Activated CD4-positive, alpha-beta T cell treated with anti-CD3 and anti-CD28 coated beads for 24 hours (primary cell): ENCODE results near the gene PERM1.
"Not testable (repeated sequence)": the region's sequence is repeated elsewhere in the genome, so short reads cannot be mapped to it uniquely, and the experiment has no call there.

Source experiments
- DNase-seq, 2 donors: peaks; one replicate each; pipeline ENCODE4 v3.0.0-alpha.2; 2020; ENCODE audit warnings: low read depth in 2 of 2

PERM1 gene

DNA sequence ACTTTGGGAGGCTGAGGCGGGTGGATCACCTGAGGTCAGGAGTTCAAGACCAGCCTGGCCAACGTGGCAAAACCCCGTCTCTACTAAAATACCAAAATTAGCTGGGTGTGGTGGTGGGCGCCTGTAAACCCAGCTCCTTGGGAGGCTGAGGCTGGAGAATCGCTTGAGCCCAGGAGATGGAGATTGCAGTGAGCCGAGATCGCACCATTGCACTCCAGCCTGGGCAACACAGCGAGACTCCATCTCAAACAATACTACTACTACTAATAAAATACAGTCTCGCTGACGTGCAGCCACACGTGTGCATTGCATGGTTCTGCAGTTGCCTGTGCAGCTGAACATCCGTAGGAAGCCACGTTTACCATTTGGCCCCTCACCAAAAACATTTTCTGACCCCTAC, 35.1 kb downstream of the PERM1 start:
- not testable (repeated sequence) for DNase-seq

GRCh38 chr1:945688-946556, 36.0 kb downstream of the PERM1 start:
- DNase-seq, result no peak

DNA sequence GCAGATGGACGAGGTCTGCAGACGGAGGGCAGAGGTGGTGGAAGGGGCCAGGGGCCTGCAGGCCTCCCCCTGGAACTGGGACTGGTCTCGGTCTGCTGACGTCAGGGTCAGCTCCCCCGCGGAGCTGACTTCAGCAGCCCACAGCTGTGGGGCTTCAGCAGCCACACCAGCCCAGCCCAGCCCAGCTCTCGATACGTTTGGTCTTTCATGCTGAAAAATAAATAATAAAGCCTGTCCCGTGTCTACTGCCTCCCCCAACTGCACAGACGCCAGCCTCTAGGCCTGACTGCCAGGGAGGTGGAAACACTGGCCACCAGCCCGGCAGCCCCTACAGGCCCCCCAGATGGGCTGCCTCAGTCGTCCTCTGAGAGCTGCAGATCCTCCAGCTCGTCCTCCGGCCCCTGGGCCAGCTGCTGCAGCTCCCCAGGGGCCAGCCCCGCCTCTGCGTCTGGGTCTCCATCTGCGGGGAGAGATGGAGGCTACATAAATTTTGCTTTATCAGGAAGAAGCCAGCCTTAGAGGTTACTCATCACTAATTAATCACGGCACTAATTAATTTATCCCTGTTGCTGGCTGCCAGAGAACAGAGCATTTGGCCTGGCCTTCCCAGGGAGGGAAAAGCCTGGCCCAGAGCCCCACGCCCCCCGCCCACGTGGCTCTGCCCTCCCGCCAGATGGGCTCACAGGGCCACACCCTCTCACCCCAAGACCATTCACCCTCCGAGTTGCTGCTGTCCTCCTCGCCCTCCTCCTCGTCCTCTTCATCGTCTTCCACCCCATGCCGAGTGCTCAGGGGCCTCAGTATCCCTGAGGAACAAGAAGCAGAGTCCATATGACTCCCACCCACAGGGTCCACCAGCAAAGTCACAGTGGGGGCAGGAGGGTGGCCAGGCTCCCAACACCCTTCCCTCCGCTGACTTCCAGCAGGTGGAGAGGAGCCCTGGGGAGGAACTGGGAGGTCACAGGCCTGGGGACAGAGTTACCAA, 37.3 kb downstream of the PERM1 start:
- DNase-seq, result no peak

- no peak for DNase-seq
Measured at GRCh38 chr1:943545-944340, 38.1 kb downstream of the PERM1 start.

DNA sequence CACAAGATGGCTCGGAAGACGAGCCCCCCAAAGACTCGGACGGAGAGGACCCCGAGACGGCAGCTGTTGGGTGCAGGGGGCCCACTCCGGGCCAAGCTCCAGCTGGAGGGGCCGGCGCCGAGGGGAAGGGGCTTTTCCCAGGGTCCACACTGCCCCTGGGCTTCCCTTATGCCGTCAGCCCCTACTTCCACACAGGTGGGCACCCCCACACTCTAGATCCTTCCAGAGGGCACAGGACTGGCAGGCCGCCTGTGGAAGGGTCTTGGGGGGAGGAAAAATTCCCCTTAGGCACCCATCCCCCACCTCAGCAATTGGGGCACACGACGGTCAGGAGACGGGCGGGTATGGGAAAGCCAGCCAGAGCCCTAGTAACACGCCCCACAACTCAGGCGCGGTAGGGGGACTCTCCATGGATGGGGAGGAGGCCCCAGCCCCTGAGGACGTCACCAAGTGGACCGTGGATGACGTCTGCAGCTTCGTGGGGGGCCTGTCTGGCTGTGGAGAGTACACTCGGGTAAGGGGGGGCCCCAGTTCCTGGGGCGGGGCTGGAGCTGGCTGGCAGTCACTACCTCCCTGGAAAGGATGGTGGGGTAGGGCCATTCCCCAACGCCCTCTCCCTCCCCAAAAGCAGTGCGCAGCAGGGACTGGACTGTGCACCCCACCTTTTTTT, 38.9 kb downstream of the PERM1 start:
- DNase-seq, result no peak

- no peak for DNase-seq
Measured at GRCh38 chr1:942411-942821, 39.5 kb downstream of the PERM1 start.

DNA sequence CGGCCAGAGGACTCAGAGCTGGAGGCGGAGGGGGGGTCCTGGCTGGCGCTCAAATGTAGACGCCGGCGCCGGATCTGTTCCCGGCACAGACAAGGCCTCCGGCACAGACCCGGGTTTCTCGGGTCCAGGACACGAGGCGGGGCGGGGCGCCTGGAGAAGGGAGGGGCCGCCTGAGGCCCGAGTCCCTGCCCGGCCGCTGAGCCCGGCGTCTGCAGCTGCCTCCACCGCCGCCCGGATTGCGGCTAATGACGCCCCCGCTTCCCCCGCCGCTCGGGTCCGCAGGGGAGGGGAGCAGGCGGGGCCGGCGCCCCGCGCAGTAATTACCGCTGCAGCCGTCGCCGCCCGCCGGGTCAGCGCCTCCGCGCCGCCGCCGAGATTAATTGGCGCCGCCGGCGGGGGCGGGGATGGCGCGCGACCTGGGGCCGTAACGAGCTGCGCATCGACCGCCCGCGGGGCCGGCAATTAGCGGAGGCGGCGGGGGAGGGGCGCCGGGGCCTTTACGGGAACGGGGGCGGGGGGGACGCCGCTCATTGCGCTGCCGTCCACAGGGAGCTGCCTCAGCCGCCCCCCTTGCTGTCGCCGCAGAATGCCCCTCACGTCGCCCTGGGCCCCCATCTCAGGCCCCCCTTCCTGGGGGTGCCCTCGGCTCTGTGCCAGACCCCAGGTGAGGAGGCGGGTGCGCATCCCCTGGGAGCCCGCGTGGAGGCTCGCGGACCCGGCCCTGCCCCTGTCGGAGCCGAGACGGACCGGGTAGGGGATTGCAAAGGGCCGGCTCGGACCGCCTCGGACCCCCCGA, 40.1 kb downstream of the PERM1 start:
- no peak for DNase-seq

- DNase-seq, result no peak
Measured at GRCh38 chr1:941015-941587, 40.8 kb downstream of the PERM1 start.

DNA sequence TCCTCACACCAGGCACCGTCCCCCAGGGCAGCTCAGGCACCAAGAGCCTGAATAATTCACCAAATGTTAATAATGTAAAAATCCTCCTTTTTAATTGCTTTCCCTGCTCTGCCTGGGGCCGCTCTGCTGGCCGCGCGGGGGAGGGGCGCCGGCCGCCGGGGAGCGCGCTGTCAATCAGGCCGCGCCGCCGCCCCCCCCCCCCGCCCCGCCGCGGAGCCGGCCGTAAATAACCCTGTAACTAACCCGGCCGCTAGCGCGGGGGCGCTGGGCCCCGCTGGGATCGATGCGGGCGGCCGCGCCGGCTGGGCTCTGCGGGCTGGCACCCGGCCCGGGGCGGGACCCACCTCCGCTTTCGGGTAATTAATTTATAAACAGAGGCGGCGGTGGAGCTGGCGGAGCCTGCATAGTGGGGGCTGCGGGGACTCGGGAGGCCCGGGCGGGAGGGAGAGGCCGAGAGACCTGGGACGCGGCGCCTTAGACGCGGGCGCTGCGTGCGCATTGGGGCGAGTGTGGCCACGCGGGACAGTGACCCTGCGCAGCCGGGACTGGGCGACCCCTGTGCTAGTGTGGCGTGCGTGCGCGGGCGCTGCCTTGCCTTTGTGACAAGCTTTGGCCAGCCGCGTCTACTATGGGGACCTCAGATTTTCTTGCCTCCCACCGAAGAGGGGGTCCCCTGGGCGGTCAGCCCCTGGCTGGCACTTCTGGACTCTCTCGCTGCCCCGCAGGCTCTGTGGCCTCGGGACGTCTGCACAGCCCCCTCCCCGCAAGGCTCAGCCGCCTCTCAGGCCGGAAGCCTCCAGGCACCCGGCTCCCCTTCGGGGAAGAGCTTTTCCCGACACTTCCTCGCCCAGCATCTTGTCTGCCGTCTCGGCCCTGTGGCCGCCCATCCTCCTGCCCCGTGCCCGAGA, 41.5 kb downstream of the PERM1 start:
- no peak for DNase-seq

- DNase-seq, result no peak
Measured at GRCh38 chr1:939511-940106, 42.3 kb downstream of the PERM1 start.

DNA sequence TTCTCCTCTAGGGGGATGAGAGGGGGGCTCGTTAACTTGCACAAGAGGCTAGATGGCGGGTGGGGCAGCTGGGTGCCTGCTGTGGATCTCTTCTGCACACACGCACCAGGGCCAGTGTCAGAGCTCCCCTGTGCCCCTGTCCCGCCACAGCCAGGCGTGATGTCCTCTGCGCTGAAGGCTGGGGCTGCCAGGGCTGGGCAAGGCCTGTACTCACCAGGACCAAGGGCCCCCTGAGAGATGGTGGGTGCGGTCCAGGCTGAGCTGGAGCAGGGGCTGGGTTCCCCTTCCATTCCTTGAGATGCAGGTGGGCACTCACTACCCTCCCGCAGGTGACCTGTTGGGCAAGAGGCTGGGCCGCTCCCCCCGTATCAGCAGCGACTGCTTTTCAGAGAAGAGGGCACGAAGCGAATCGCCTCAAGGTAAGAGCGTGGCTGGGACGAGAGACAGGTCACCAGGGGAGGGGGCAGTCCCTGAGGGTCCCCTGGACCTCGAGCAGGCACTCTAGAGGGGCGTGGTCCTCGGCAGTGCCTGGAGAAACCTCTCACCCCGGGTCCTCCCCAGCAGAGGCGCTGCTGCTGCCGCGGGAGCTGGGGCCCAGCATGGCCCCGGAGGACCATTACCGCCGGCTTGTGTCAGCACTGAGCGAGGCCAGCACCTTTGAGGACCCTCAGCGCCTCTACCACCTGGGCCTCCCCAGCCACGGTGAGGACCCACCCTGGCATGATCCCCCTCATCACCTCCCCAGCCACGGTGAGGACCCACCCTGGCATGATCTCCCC, 43.0 kb downstream of the PERM1 start:
- DNase-seq, result no peak

DNA sequence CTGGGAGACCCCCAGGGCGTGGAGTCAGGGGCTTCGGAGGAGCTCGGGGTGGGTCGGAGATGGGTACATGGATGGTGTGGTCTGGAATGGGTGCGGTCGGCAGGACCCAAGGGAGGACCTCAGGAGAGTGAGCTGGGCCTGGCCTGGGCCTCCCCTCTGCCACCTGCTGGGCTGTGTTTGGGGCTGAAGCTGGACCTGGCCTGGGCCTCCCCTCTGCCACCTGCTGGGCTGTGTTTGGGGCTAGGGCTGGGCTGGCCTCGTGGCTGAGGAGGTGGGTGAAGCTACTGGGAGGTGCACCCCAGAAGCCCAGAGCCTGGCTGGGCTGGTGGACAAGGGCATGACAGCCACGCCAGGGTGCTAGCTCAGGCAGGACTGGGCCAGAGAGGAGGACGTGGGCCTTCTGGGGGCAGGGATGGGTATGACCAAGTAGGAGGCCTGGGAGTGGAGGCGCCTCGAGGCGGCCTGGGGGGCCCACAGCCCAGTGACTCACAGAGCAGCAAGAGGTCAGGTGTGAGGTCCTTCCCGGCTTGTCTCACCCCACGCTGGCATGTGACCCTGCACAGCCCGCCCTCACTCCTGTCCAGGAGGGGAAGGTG, 43.7 kb downstream of the PERM1 start:
- no peak for DNase-seq

DNA sequence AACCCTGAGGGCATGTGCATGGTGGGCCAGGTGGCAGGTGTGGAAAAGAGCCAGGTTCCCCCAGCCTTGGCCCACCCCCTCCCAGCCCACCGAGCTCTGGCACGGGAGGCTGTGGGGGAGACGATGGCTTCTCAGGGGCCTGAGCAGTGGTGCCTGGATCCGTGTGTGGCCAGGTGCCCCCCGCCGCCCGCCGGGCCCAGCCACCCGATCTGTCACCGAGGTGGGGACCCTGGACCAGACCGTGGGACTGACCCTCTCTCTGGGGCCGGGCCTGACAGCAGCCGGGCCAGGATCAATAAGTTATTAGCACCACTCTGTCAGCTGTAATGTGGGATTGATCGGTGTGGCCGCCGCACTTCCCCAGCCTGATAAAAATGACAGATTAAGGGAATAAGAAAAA, 44.4 kb downstream of the PERM1 start:
- DNase-seq, result no peak

- no peak for DNase-seq
Measured at GRCh38 chr1:936348-937264, 45.3 kb downstream of the PERM1 start.

GRCh38 chr1:935751-936231, 46.1 kb downstream of the PERM1 start:
- no peak for DNase-seq
